Trophoblast cell (in vitro differentiated cells and primary cell): ENCODE data around the gene SULT4A1.

Experiments used
- DNase-seq, 2 donors: peaks; one replicate each; pipeline ENCODE4 v3.0.0-alpha.2; 2016
- H2AFZ ChIP-seq: 2 replicates; pipeline ENCODE4 v1.6.1; 2013; ENCODE audit warnings: low read length, moderate library complexity, mild to moderate bottlenecking; ENCODE audit not compliant: insufficient read depth, poor library complexity
- H2AK5ac ChIP-seq: 2 replicates; pipeline ENCODE4 v1.6.1; 2013; ENCODE audit warnings: mild to moderate bottlenecking, low read length
- H2BK120ac ChIP-seq: 2 replicates; pipeline ENCODE4 v1.6.1; 2013; ENCODE audit warnings: low read length, mild to moderate bottlenecking, moderate library complexity; ENCODE audit not compliant: insufficient read depth, poor library complexity
- H2BK12ac ChIP-seq: 2 replicates; pipeline ENCODE4 v1.6.1; 2013; ENCODE audit warnings: mild to moderate bottlenecking, low read length, moderate library complexity
- H2BK5ac ChIP-seq: 2 replicates; pipeline ENCODE4 v1.6.1; 2013; ENCODE audit warnings: low read length, low read depth, moderate library complexity, mild to moderate bottlenecking; ENCODE audit not compliant: poor library complexity
- H3K14ac ChIP-seq: 2 replicates; pipeline ENCODE4 v1.6.1; 2013; ENCODE audit warnings: mild to moderate bottlenecking, low read length
- H3K18ac ChIP-seq: 2 replicates; pipeline ENCODE4 v1.6.1; 2013; ENCODE audit warnings: mild to moderate bottlenecking, low read length
- H3K23ac ChIP-seq: 2 replicates; pipeline ENCODE4 v1.6.1; 2013; ENCODE audit warnings: low read length
- H3K27ac ChIP-seq: 2 replicates; pipeline ENCODE4 v1.5.1; 2013; ENCODE audit warnings: low read depth, mild to moderate bottlenecking, inconsistent platforms, low read length, moderate library complexity
- H3K27me3 ChIP-seq: 2 replicates; pipeline ENCODE4 v1.6.1; 2013; ENCODE audit warnings: inconsistent platforms, mild to moderate bottlenecking, low read length, moderate library complexity; ENCODE audit not compliant: insufficient read depth
- H3K36me3 ChIP-seq, 2 experiments: 1 replicate in 1 of 2; 2 replicates in 1 of 2; pipeline ENCODE4 v1.6.1; 2013; ENCODE audit warnings: low read length in 2 of 2, mild to moderate bottlenecking in 2 of 2, moderate library complexity in 1 of 2; ENCODE audit not compliant: insufficient read depth in 2 of 2, control insufficient read depth in 1 of 2
- H3K4ac ChIP-seq: 2 replicates; pipeline ENCODE4 v1.6.1; 2013; ENCODE audit warnings: low read depth, mild to moderate bottlenecking, low read length, moderate library complexity
- H3K4me1 ChIP-seq, 2 experiments: 1 replicate in 1 of 2; 2 replicates in 1 of 2; pipeline ENCODE4 v1.6.1; 2013; ENCODE audit warnings: low read length in 2 of 2, mild to moderate bottlenecking in 2 of 2, moderate library complexity in 1 of 2; ENCODE audit not compliant: insufficient read depth in 2 of 2, control insufficient read depth in 1 of 2
- H3K4me2 ChIP-seq: 2 replicates; pipeline ENCODE4 v1.6.1; 2013; ENCODE audit warnings: inconsistent platforms, mild to moderate bottlenecking, low read length, moderate library complexity
- H3K4me3 ChIP-seq: 2 replicates; pipeline ENCODE4 v1.5.1; 2013; ENCODE audit warnings: mild to moderate bottlenecking, low read depth, low read length, inconsistent platforms
- H3K79me1 ChIP-seq: one replicate; pipeline ENCODE4 v1.6.1; 2013; ENCODE audit warnings: low read length
- H3K79me2 ChIP-seq: 2 replicates; pipeline ENCODE4 v1.6.1; 2013; ENCODE audit warnings: low read length, mild to moderate bottlenecking; ENCODE audit not compliant: control insufficient read depth, insufficient read depth, poor library complexity
- H3K9ac ChIP-seq: 2 replicates; pipeline ENCODE4 v1.6.1; 2013; ENCODE audit warnings: mild to moderate bottlenecking, low read length
- H3K9me3 ChIP-seq: 2 replicates; pipeline ENCODE4 v1.6.1; 2013; ENCODE audit warnings: low read depth, mild to moderate bottlenecking, control low read depth, inconsistent platforms, low read length; ENCODE audit not compliant: insufficient read depth
- H4K12ac ChIP-seq: 2 replicates; pipeline ENCODE4 v1.6.1; 2013; ENCODE audit warnings: low read depth, mild to moderate bottlenecking, low read length, moderate library complexity
- H4K8ac ChIP-seq: 2 replicates; pipeline ENCODE4 v1.6.1; 2013; ENCODE audit warnings: low read depth, mild to moderate bottlenecking, low read length, moderate library complexity
- H4K91ac ChIP-seq: one replicate; pipeline ENCODE4 v1.6.1; 2013; ENCODE audit warnings: low read depth, mild to moderate bottlenecking, low read length, moderate library complexity
- WGBS: extraction: QIAGEN DNeasy Blood & Tissue Kit; methylation state at CpG from one replicate; pipeline ENCODE4 v1.1.7; 2013; ENCODE audit warnings: missing lambda C conversion rate; ENCODE audit not compliant: insufficient read length, insufficient coverage; ENCODE audit errors: extremely low coverage; 5-methylcytosine and 5-hydroxymethylcytosine counted together

The SULT4A1 gene

GRCh38 chr22:43883719-43884415, 21.6 kb upstream of the SULT4A1 start:
- Histone ChIP-seq H3K36me3 (no peaks in the 10 kb centered on the region), H4K12ac (no peak overlapping the region)

GRCh38 chr22:43883012-43883661, 20.8 kb upstream of the SULT4A1 start:
- no peak overlapping the region for H3K27ac ChIP-seq
- no peaks in the 10 kb centered on the region for H3K9me3 ChIP-seq
- H2BK120ac ChIP-seq = no peak overlapping the region
- H2BK5ac ChIP-seq = no peak overlapping the region
- no peaks in the 10 kb centered on the region for H3K79me1 ChIP-seq
- no peak overlapping the region for H3K14ac ChIP-seq
- no peak overlapping the region for H3K23ac ChIP-seq
- H2AFZ ChIP-seq = no peak overlapping the region
- no peaks in the 10 kb centered on the region for H3K4me1 ChIP-seq
- H3K27me3 ChIP-seq = no peaks in the 10 kb centered on the region
- no peak overlapping the region for H3K9ac ChIP-seq
- no peak overlapping the region for H4K8ac ChIP-seq
- no peak overlapping the region for H3K4me3 ChIP-seq
- H3K4me2 ChIP-seq = no peak overlapping the region
- no CpG with 5 or more reads among the region's 14 CpGs for WGBS
- no peaks in the 10 kb centered on the region for H3K79me2 ChIP-seq
- H3K4ac ChIP-seq = no peak overlapping the region
- no peak overlapping the region for H4K91ac ChIP-seq
- no peak overlapping the region for H3K18ac ChIP-seq
- no peaks in the 10 kb centered on the region for H3K36me3 ChIP-seq
- DNase-seq = peak; percentile 48 to 63
- H2BK12ac ChIP-seq = no peak overlapping the region
- H2AK5ac ChIP-seq = no peak overlapping the region
- H4K12ac ChIP-seq = no peak overlapping the region

More at GRCh38 chr22:43883719-43884415, 21.6 kb upstream of the SULT4A1 start:
- H3K4me1 ChIP-seq = no peaks in the 10 kb centered on the region
- no peak overlapping the region for H3K4me2 ChIP-seq
- H2AFZ ChIP-seq = no peak overlapping the region
- H3K14ac ChIP-seq = no peak overlapping the region
- no peak overlapping the region for H2BK5ac ChIP-seq
- no peak overlapping the region for H2BK120ac ChIP-seq
- no peaks in the 10 kb centered on the region for H3K27me3 ChIP-seq
- H2BK12ac ChIP-seq = no peak overlapping the region
- no peak overlapping the region for H4K8ac ChIP-seq
- no peak overlapping the region for H3K4ac ChIP-seq
- H3K4me3 ChIP-seq = no peak overlapping the region
- no peaks in the 10 kb centered on the region for H3K79me2 ChIP-seq
- no peak overlapping the region for H2AK5ac ChIP-seq
- H3K9me3 ChIP-seq = no peaks in the 10 kb centered on the region
- no peak overlapping the region for H3K18ac ChIP-seq
- no CpG with 5 or more reads among the region's 17 CpGs for WGBS
- no peak overlapping the region for H3K9ac ChIP-seq
- no peak for DNase-seq
- H3K27ac ChIP-seq = no peak overlapping the region
- H3K79me1 ChIP-seq = no peaks in the 10 kb centered on the region
- H3K23ac ChIP-seq = no peak overlapping the region
- H4K91ac ChIP-seq = no peak overlapping the region

GRCh38 chr22:43882122-43882767, 19.9 kb upstream of the SULT4A1 start:
- H3K27me3 ChIP-seq = no peaks in the 10 kb centered on the region
- no peaks in the 10 kb centered on the region for H3K4me1 ChIP-seq
- H4K8ac ChIP-seq = no peak overlapping the region
- H3K4me3 ChIP-seq = no peak overlapping the region
- no peak overlapping the region for H3K14ac ChIP-seq
- H2BK120ac ChIP-seq = no peak overlapping the region
- H3K79me1 ChIP-seq = no peaks in the 10 kb centered on the region
- no peak overlapping the region for H3K4ac ChIP-seq
- no peak overlapping the region for H2BK5ac ChIP-seq
- no peak for DNase-seq
- no peak overlapping the region for H3K23ac ChIP-seq
- no peak overlapping the region for H2AFZ ChIP-seq
- H4K91ac ChIP-seq = no peak overlapping the region
- no peaks in the 10 kb centered on the region for H3K79me2 ChIP-seq
- WGBS = no CpG with 5 or more reads among the region's 9 CpGs
- no peak overlapping the region for H4K12ac ChIP-seq
- no peak overlapping the region for H2BK12ac ChIP-seq
- H3K27ac ChIP-seq = no peak overlapping the region
- no peaks in the 10 kb centered on the region for H3K36me3 ChIP-seq
- H3K18ac ChIP-seq = no peak overlapping the region
- no peak overlapping the region for H3K4me2 ChIP-seq
- H3K9me3 ChIP-seq = no peaks in the 10 kb centered on the region
- H2AK5ac ChIP-seq = no peak overlapping the region
- H3K9ac ChIP-seq = no peak overlapping the region

GRCh38 chr22:43881091-43882061, 19.1 kb upstream of the SULT4A1 start:
- Histone ChIP-seq H3K27me3 (no peaks in the 10 kb centered on the region), H3K9me3 (no peaks in the 10 kb centered on the region), H3K23ac (no peak overlapping the region), H3K18ac (no peak overlapping the region), H3K9ac (no peak overlapping the region), H3K4me3 (no peak overlapping the region), H2AK5ac (no peak overlapping the region), H3K4ac (no peak overlapping the region), H3K79me2 (no peaks in the 10 kb centered on the region), H4K8ac (no peak overlapping the region), H4K91ac (no peak overlapping the region), H3K27ac (no peak overlapping the region), H3K4me1 (no peaks in the 10 kb centered on the region), H3K14ac (no peak overlapping the region), H2BK12ac (no peak overlapping the region), H3K36me3 (no peaks in the 10 kb centered on the region), H2BK120ac (no peak overlapping the region), H4K12ac (no peak overlapping the region), H2BK5ac (no peak overlapping the region), H2AFZ (no peak overlapping the region), H3K4me2 (no peak overlapping the region), H3K79me1 (no peaks in the 10 kb centered on the region)
- WGBS = no CpG with 5 or more reads among the region's 19 CpGs
- no peak for DNase-seq
